HTERT RPE-1 (cell line): ENCODE results near the gene TTC39C.
"Not testable (repeated sequence)": the region's sequence is repeated elsewhere in the genome, so short reads cannot be mapped to it uniquely, and the experiment has no call there.

Experiments used
- in situ Hi-C: fragments of 300-500 bp; cut with MboI; formaldehyde crosslinking; loops from 4 replicates; pipeline ENCODE4 v1.14.3; 2020; ENCODE audit warnings: low sequenced_read_pairs

The TTC39C gene

GRCh38 chr18:24051031-24051947 is 36.7 kb downstream of the TTC39C start:
- in situ Hi-C loops: no loop called here

GRCh38 chr18:24052053-24052452 is 37.5 kb downstream of the TTC39C start:
- in situ Hi-C loops: no loop called here

GRCh38 chr18:24053211-24053610 is 38.7 kb downstream of the TTC39C start:
- in situ Hi-C loops: no loop called here

GRCh38 chr18:24054130-24054529 is 39.6 kb downstream of the TTC39C start:
- in situ Hi-C loops: no loop called here

DNA sequence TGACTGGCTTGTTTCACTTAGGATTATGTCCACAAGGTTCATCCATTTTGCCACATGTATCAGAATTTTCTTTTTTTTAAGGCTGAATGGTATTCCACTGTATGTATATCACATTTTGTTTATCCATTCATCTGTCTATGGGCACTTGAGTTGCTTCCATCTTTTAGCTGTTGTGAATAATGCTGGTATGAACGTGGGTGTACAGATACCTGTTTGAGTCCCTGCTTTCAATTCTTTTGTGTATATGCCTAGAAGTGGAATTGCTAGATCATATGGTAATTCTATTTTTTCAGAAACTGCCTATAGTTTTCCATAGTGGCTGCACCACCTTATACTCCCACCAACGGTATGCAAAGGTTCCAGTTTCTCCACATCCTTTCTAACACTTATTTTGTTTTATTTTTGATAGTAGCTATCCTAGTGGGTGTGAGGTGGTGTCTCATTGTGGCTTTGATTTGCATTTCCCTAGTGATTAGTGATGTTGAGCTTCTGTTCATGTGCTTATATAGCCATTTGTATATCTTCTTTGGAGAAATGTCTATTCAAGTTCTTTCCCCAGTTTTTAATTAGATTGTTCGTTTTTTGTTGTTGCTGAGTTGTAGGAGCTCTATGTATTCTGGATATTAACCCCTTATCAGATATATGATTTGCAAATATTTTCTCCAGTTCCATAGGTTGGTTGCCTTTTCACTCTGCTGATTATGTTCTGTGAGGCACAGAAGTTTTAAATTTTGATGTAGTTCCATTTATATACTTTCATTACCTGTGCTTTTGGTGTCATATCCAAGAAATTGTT is 40.7 kb downstream of the TTC39C start:
- in situ Hi-C loops: no loop called here

- in situ Hi-C loops: no loop called here
These were observed 41.3 kb downstream of the TTC39C start for GRCh38 chr18:24055878-24056277.

DNA sequence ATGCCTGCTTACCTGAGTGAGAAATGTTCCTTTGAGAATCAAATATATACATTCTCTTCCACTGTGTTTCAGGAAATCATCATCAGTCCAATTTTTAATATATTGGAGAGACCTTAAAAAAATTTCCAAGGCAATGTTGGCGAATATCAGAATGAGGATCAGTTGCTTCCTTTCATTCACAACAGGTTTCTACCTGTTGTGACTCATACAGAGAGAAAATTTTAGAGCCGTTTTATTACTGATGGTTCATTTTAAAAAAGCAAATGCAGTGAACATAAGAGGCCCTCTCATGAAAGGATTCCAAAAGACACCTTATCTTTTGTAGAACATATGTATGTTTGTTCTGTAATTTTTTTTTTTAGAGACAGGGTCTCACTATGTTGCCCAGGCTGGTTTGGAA is 42.0 kb downstream of the TTC39C start:
- in situ Hi-C loops: no loop called here

- in situ Hi-C loops: no loop called here
These were observed 43.2 kb downstream of the TTC39C start for GRCh38 chr18:24057804-24058203.

DNA sequence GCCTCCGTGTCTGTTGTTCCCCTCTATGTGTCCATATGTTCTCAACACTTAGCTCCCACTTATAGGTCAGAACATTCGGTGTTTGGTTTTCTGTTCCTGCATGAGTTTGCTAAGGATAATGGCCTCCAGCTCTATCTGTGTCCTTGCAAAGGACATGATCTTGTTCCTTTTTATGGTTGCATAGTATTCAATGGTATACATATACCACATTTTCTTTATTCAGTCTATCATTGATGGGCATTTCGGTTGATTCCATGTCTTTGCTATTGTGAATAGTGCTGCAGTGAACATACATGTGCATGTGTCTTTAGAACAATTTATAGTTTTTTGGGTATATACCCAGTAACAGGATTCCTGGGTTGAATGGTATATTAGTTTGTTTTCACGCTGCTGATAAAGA is 44.8 kb downstream of the TTC39C start:
- in situ Hi-C loops: not testable (repeated sequence)

DNA sequence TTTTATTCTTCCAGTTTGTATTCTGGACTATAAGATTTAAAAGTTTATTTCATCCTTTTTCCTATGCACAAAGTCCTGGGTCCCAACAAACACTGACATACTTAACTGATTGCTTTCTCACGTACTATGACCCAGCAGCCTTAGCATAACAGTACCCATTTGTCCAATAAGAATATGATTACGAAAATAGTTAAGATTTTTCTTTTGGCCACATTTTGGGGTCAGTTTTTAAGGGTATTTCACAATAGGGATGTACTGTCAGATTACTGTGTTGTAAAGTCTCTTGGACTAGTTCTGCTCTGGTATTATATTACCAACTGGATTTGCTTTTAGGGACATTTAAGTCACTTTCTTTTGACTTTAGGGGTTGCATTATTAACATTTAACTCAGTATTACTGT is 46.1 kb downstream of the TTC39C start:
- in situ Hi-C loops: no loop called here

- in situ Hi-C loops: no loop called here
These were observed 48.7 kb downstream of the TTC39C start for GRCh38 chr18:24063121-24063731.

- in situ Hi-C loops: no loop called here
These were observed 50.0 kb downstream of the TTC39C start for GRCh38 chr18:24064391-24065100.

GRCh38 chr18:24065906-24066305 is 51.4 kb downstream of the TTC39C start:
- in situ Hi-C loops: no loop called here

- in situ Hi-C loops: no loop called here
These were observed 54.6 kb downstream of the TTC39C start for GRCh38 chr18:24068945-24069693.

- in situ Hi-C loops: no loop called here
These were observed 56.5 kb downstream of the TTC39C start for GRCh38 chr18:24071029-24071428.

DNA sequence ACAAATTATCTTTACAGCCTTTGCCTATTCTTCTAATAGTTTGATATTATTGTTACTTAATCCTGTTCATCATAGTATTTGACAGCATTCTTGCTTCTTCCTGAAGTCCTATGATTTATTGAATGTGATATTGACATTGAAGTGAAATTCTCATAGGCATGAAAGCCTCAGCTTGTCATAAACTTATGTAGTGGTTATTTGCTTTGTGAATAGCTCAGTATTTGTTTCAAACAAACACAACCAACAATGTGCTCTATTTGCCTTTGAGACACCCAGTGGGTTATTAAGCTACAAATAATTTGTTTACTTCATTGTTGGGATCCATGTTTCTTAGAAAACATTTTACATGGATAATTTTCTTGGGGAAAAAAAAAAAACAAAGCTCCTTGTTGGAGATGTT is 57.2 kb downstream of the TTC39C start:
- in situ Hi-C loops: no loop called here

GRCh38 chr18:24072743-24073142 is 58.2 kb downstream of the TTC39C start:
- in situ Hi-C loops: no loop called here

DNA sequence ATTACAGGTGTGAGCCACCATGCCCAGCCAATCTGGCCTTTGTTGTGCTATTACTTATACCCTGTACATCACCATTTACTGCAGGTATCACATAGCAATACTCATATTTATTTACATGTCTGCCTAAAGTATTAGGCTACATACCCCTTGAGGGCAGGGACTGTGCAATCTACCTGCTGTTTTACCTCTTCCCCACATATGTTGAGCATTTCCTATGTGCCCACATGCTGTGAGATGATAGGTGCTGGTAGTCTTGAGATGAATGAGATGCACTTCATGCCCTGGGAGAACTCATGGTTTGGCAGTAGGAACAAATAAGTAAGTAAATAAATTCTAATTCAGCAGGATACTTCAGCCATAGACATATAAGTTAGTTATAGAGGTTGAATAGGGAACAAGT is 59.2 kb downstream of the TTC39C start:
- in situ Hi-C loops: no loop called here

- in situ Hi-C loops: not testable (repeated sequence)
These were observed 60.2 kb downstream of the TTC39C start for GRCh38 chr18:24074757-24075156.
